ENCODE data around the gene TMEM200B.

Gene TMEM200B

DNA sequence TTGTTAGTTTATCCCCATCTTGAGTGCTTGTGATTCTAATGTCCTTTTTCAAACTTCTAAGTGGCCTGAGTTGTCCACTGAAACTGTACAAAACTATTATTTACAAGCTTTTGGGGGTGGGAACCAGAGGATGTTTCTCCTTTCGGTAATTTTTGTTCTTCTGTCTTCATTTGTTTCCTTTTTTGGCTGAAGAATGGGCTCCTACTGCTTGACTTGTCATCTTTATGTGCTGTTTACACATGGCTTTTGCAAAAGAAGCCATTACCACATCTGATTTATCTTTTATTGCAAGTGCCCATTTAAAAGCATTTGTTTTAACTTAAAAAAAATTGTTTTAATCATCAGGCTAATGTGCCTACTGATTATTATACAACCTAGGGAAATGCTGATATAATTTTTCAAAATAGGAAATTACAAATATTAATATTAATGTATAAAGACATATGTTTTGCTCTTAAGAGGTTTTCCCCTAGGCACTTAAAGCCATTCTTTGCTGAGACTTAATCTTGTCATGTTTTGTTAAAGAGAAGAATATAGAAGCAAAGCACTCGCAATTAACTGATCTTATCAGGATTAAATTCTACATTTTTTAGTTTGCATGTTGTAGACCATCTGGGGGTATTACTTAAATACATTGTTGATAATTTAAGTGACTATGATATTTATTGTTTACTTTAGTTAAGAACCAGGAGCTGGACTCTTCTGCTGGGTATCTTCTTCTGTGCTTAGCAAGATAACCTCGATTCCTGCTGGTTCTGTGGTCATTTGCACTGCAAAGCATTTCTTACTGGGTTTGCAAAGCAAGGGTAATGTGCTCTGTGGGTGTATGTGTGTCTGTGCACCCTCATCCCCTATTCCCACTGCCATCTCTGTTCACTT, 40.1 kb downstream of the TMEM200B start:
- Histone ChIP-seq H3K36me3 (ENCODE audit: control insufficient read depth in 2 of 2, insufficient read depth in 1 of 2, low read length in 2 of 2) (no peaks in the 10 kb centered on the region; a peak in 1 of 3 replicates), H3K4me1 (ENCODE audit: control insufficient read depth, insufficient read depth, low read length) (peaks cover 15% of the 10 kb centered on the region), H3K9me3 (ENCODE audit: control insufficient read depth, insufficient read depth, low read depth, low read length) (no peaks in the 10 kb centered on the region), H3K27ac (ENCODE audit: extremely low read depth, low read depth, low read length) (no peak overlapping the region), H3K4me3 (ENCODE audit: low read depth, low read length) (no peak overlapping the region)
- POLR2A ChIA-PET, result no interaction called here
- TF ChIP-seq TCF7L2 (IDR thresholded peaks at IDR 0.05; ENCODE audit: borderline replicate concordance, low read depth, low read length), result 0 out of 2 replicates have a peak, but pooled peaks have one; percentile 26
- TF ChIP-seq OSR2 (tag by site-specific recombination; IDR thresholded peaks at IDR 0.05), result peak; percentile 46; the same call in 1 of the 2 replicates
- no peak for TF ChIP-seq ZEB2 (tag by site-specific recombination; IDR thresholded peaks at IDR 0.05)
- TF ChIP-seq ZBTB8A (tag by site-specific recombination; IDR thresholded peaks at IDR 0.05), result no peak
- TF ChIP-seq FEZF1 (tag by site-specific recombination; IDR thresholded peaks at IDR 0.05), result peak; percentile 75
- TF ChIP-seq, protein P1, sequence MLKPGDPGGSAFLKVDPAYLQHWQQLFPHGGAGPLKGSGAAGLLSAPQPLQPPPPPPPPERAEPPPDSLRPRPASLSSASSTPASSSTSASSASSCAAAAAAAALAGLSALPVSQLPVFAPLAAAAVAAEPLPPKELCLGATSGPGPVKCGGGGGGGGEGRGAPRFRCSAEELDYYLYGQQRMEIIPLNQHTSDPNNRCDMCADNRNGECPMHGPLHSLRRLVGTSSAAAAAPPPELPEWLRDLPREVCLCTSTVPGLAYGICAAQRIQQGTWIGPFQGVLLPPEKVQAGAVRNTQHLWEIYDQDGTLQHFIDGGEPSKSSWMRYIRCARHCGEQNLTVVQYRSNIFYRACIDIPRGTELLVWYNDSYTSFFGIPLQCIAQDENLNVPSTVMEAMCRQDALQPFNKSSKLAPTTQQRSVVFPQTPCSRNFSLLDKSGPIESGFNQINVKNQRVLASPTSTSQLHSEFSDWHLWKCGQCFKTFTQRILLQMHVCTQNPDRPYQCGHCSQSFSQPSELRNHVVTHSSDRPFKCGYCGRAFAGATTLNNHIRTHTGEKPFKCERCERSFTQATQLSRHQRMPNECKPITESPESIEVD (tag by site-specific recombination; IDR thresholded peaks at IDR 0.05), result peak; percentile 90
- CTCF ChIA-PET, result interaction anchor here (1.5 kb wide), 1 partner anchor 206 kb away, joined by 5 read pairs; no protein-coding TSS in a partner anchor

DNA sequence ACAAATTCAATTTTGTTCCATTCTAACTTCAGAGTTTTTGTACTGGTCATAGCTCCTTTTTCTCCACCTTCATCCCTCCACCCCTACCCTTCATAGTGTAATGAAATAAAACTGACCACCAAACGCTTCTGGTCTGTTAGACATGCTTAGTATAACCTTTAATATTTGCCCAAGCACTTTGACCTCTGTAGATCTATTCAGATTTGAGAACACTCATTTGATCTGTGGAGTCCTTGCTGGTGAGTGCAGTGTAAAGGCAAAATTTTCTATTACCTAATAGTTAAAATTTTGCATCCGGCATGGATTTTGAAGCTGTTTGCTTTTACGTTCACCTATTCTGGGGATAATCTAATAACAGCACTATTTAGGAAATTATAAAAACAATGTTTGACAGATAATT, 41.2 kb downstream of the TMEM200B start:
- H3K4me1 ChIP-seq (ENCODE audit: control insufficient read depth, insufficient read depth, low read length), result peaks cover 15% of the 10 kb centered on the region
- no peaks in the 10 kb centered on the region; a peak in 1 of 3 replicates for H3K36me3 ChIP-seq (ENCODE audit: control insufficient read depth in 2 of 2, insufficient read depth in 1 of 2, low read length in 2 of 2)
- no peak overlapping the region for H3K4me3 ChIP-seq (ENCODE audit: low read depth, low read length)
- no peaks in the 10 kb centered on the region for H3K9me3 ChIP-seq (ENCODE audit: control insufficient read depth, insufficient read depth, low read depth, low read length)
- no peak overlapping the region for H3K27ac ChIP-seq (ENCODE audit: extremely low read depth, low read depth, low read length)
- POLR2A ChIA-PET, result no interaction called here
- CTCF ChIA-PET, result interaction anchor here (0.6 to 1.5 kb wide), 3 partner anchors 10 to 390 kb away, joined by 3 to 5 read pairs (median 5); no protein-coding TSS in a partner anchor
- no peak for TF ChIP-seq ZNF776 (tag by site-specific recombination; IDR thresholded peaks at IDR 0.05; ENCODE audit: borderline replicate concordance)
- no peak for TF ChIP-seq ZSCAN23 (tag by site-specific recombination; IDR thresholded peaks at IDR 0.05)
- no peak for TF ChIP-seq ZNF112 (tag by site-specific recombination; IDR thresholded peaks at IDR 0.05)
- no peak for TF ChIP-seq HOXA7 (CRISPR knock-in tag; IDR thresholded peaks at IDR 0.05; ENCODE audit: borderline replicate concordance)
- no peak for TF ChIP-seq ZNF654 (tag by site-specific recombination; IDR thresholded peaks at IDR 0.05; ENCODE audit: low read depth)

DNA sequence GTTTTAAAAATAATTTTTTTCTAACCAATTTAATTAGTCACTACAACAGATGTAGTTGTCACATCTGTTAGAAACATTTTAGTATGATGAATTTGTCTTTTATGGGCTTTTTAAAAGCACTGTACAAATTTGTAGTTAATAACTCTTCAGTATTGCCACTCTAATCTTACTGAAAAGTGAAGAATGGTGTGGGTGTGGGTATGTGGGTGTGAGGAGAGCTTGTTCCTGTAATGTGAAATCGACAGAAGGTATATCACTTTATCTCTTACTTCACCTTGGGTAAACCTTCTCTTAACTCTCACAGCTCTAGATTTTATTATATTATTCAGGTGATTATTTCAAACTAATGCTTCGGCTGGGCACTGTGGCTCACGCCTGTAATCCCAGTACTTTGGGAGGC, 42.5 kb downstream of the TMEM200B start:
- POLR2A ChIA-PET, result no interaction called here
- CTCF ChIA-PET, result interaction anchor here (0.6 kb wide), 1 partner anchor 77 kb away, joined by 3 read pairs; no protein-coding TSS in a partner anchor
- peaks cover 15% of the 10 kb centered on the region for H3K4me1 ChIP-seq (ENCODE audit: control insufficient read depth, insufficient read depth, low read length)
- TF ChIP-seq, protein P2, sequence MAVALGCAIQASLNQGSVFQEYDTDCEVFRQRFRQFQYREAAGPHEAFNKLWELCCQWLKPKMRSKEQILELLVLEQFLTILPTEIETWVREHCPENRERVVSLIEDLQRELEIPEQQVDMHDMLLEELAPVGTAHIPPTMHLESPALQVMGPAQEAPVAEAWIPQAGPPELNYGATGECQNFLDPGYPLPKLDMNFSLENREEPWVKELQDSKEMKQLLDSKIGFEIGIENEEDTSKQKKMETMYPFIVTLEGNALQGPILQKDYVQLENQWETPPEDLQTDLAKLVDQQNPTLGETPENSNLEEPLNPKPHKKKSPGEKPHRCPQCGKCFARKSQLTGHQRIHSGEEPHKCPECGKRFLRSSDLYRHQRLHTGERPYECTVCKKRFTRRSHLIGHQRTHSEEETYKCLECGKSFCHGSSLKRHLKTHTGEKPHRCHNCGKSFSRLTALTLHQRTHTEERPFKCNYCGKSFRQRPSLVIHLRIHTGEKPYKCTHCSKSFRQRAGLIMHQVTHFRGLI (tag by site-specific recombination; IDR thresholded peaks at IDR 0.05), result no peak
- peak; percentile 81 for TF ChIP-seq EGR2 (tag by site-specific recombination; IDR thresholded peaks at IDR 0.05; ENCODE audit: low read depth)
- no peak for TF ChIP-seq ZNF433 (tag by site-specific recombination; IDR thresholded peaks at IDR 0.05; ENCODE audit: low read depth)
- TF ChIP-seq ZFHX2 (tag by site-specific recombination; conservative IDR thresholded peaks at IDR 0.05), result peak; percentile 80
- no peak for TF ChIP-seq ZNF416 (tag by site-specific recombination; IDR thresholded peaks at IDR 0.05)
- no peak for TF ChIP-seq OSR2 (tag by site-specific recombination; IDR thresholded peaks at IDR 0.05)
- TF ChIP-seq RBAK (tag by site-specific recombination; IDR thresholded peaks at IDR 0.05), result no peak
- TF ChIP-seq ZNF10 (tag by site-specific recombination; IDR thresholded peaks at IDR 0.05), result no peak
- TF ChIP-seq, protein P1 (tag by site-specific recombination; IDR thresholded peaks at IDR 0.05), result peak; percentile 33; the same call in 1 of the 2 replicates
- H3K9me3 ChIP-seq (ENCODE audit: control insufficient read depth, insufficient read depth, low read depth, low read length), result no peaks in the 10 kb centered on the region
- no peak overlapping the region for H3K27ac ChIP-seq (ENCODE audit: extremely low read depth, low read depth, low read length)
- no peaks in the 10 kb centered on the region; a peak in 1 of 3 replicates for H3K36me3 ChIP-seq (ENCODE audit: control insufficient read depth in 2 of 2, insufficient read depth in 1 of 2, low read length in 2 of 2)
- no peak overlapping the region for H3K4me3 ChIP-seq (ENCODE audit: low read depth, low read length)

Measured in HEK293 (cell line).